ENCODE data around the gene FAM107B. TPM values are rescaled to one million over a fixed set of nuclear protein-coding genes. Genes with fewer than 3 reads are reported as not detected.

The FAM107B gene
- total and polyA plus RNA-seq, 11 donors, result 1.9 to 27.6 (median 4.9) TPM

DNA sequence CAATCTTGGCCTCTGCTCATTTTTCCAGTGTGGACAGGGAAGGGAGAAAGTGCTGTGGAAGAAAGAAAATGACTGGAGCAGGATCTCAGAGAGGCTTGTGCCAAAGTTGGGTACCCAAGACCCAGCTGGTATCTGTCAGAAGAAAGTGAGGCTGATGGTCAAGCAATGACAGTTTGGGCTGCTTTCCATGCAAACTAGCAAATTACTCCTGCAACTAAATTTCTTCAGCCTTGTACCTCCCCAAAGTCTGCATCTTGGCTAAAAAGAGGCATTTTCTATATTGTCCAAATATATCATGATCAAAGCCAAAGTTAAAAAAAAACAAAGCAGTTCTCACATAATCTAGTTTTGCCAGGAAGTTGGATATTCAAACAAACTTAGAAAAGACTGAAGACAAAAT lies 235.5 kb downstream of the FAM107B start:
- Histone ChIP-seq H3K4me1 (peaks cover 0 to 44% (median 12%) of the 10 kb centered on the region in 12 donors), H3K27ac (peak overlapping the region in 1 of 12 donors; percentile 27), H3K27me3 (no peaks in the 10 kb centered on the region), H3K36me3 (peaks cover 0 to 13% (median 0%) of the 10 kb centered on the region in 9 donors), H3K9me3 (no peaks in the 10 kb centered on the region), H3K4me3 (no peak overlapping the region)
- intact Hi-C loops (cut with DNase I), result loop anchor here (5.0 to 10.0 kb wide), 5 partner anchors 283 to 568 kb away; no protein-coding TSS in a partner anchor
- DNase-seq, result no peak
- ATAC-seq, result no peak
- TF ChIP-seq, protein P1, sequence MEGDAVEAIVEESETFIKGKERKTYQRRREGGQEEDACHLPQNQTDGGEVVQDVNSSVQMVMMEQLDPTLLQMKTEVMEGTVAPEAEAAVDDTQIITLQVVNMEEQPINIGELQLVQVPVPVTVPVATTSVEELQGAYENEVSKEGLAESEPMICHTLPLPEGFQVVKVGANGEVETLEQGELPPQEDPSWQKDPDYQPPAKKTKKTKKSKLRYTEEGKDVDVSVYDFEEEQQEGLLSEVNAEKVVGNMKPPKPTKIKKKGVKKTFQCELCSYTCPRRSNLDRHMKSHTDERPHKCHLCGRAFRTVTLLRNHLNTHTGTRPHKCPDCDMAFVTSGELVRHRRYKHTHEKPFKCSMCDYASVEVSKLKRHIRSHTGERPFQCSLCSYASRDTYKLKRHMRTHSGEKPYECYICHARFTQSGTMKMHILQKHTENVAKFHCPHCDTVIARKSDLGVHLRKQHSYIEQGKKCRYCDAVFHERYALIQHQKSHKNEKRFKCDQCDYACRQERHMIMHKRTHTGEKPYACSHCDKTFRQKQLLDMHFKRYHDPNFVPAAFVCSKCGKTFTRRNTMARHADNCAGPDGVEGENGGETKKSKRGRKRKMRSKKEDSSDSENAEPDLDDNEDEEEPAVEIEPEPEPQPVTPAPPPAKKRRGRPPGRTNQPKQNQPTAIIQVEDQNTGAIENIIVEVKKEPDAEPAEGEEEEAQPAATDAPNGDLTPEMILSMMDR (IDR thresholded peaks at IDR 0.05), result no peak
- no peak for TF ChIP-seq POLR2A (IDR thresholded peaks at IDR 0.05)

DNA sequence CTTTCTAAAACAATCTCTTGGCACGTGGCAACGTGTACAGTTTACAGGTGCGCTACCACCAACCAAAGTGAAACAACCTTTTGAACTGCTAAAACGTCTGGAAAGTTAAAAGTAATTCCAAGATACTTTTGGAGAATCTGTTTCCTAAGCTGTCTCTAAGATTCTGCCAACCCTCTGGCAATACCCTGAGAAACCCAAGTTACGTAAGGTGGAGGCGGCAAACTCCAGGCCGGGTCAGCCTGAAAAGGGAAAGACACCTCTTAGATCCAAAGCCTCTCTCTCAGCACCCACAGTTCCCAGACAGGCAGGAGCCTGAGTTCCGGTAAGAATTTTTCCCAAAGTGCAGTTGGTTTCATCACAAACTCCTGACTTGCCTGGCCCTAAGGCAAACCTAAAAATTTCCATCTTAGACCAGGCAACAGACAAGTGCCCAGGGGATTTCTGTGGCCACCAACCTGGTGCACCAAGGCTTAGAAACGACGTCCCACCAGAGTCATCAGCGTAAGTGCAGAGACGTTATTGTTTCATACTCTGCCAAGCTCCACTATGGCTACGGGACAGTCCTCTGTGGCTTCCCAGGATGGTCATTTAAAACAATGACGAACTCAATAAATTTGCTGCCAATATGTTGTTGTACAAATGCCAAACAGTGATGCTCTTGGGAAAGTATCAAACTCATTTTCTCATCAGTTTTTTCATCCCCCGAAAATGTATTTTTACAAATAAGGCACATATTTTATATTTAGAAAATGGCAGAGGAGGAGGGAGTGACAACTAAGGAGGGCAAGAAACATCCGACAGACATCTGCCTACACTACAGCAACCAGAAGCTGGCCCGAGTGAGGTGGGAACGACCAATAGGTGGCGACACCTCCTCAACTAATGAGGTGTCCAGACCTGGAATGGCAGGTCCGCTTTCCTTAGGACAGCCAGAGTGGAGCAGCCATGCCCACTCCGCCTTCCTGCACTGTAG lies 238.2 kb downstream of the FAM107B start:
- ATAC-seq (peak; percentile 81 to 96 (median 90)), DNase-seq (peak; percentile 72 to 86 (median 75))
- Histone ChIP-seq H3K27me3 (no peaks in the 10 kb centered on the region), H3K4me3 (no peak overlapping the region), H3K27ac (peak overlapping the region in 2 of 12 donors; percentile 45 to 56), H3K4me1 (peaks cover 0 to 24% (median 4%) of the 10 kb centered on the region in 12 donors), H3K9me3 (no peaks in the 10 kb centered on the region), H3K36me3 (peaks cover 0 to 16% (median 0%) of the 10 kb centered on the region in 9 donors)
- TF ChIP-seq, protein P1 (IDR thresholded peaks at IDR 0.05), result peak; percentile 43 to 80 (median 63)
- TF ChIP-seq POLR2A (IDR thresholded peaks at IDR 0.05), result no peak
- intact Hi-C loops (cut with DNase I), result loop anchor here (2.0 to 10.0 kb wide), 6 partner anchors 286 to 571 kb away; no protein-coding TSS in a partner anchor
- 61 to 68% (median 62%) methylated on average over 21 of the region's 21 CpGs for WGBS, 4 donors

DNA sequence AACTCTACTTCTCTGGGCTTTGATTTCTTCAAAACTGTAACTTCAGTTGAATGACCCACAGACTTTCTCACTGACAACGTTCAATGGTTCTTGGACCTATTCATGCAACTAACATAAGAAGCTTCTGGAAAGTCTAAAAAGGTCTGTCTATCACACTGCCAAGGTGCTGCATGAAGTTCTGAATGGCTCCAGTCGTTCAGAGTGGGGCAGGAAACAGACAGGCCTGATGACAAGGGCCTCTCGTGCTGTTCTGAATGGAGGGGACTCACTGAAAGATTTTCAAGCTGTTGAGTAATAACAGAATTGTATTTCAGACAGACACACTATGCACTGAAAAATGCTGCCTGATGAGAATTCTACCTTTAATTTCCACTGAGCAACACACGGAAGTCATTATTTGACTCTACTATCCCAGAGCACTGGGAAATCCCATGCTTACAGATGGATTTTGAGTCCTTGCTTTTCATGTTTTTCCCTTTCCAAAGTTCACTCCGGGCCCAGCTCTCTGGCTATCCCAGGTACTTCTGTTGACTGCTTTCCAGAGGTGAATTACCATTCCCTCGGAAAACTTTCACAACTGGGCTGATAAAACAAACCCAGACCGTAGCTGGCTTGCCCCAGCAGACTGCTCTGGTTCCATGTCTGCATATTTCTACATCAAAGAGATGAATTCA lies 239.1 kb downstream of the FAM107B start:
- Histone ChIP-seq H3K9me3 (no peaks in the 10 kb centered on the region), H3K4me1 (peaks cover 0 to 24% (median 4%) of the 10 kb centered on the region in 12 donors), H3K4me3 (no peak overlapping the region), H3K27me3 (no peaks in the 10 kb centered on the region), H3K36me3 (peaks cover 0 to 14% (median 0%) of the 10 kb centered on the region in 9 donors), H3K27ac (peak overlapping the region in 2 of 12 donors; percentile 24 to 56)
- TF ChIP-seq, protein P1 (IDR thresholded peaks at IDR 0.05), result no peak
- TF ChIP-seq POLR2A (IDR thresholded peaks at IDR 0.05), result no peak
- intact Hi-C loops (cut with DNase I), result loop anchor here (2.0 to 10.0 kb wide), 6 partner anchors 287 to 572 kb away; no protein-coding TSS in a partner anchor
- 69 to 85% (median 79%) methylated on average over 7 of the region's 7 CpGs for WGBS, 4 donors
- ATAC-seq, result no peak
- DNase-seq, result no peak

Data from heart left ventricle (tissue), 16 donors.